ENCODE measurements around the gene CERT1.

The CERT1 gene

DNA sequence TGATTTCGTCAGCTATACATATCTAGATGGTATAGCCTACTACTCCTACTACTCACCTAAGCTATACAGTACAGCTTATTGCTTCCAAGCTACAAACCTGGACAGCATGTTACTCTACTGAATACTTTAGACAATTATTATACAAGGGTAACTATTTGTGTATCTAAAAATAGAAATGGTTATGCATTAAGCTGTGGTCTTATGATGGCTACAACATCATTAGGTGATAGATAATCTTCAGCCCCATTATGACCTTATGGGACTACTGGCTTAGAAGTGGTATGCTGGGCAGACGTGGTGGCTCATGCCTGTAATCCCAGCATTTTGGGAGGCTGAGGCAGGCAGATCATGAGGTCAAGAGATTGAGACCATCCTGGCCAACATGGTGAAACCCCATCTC, 40.2 kb downstream of the CERT1 start:
- no peak for DNase-seq

DNA sequence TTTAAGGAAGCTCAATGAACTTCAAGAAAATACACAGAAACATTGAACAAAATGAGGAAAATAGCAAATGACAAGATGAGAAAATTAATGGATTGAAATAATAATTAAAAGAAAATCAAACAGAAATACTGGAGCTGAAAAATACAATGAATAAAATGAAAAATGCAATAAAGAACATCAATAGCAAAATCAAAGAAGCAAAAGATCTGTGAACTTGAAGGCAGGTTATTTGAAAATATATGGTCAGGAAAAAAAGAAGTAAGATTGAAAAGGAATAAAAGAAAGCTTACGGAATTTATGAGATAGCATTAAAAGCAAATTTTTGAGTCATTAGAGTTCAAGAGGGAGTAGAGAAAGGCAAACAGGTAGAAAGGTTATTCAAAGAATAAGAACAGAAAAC, 42.4 kb downstream of the CERT1 start:
- DNase-seq, result no peak

DNA sequence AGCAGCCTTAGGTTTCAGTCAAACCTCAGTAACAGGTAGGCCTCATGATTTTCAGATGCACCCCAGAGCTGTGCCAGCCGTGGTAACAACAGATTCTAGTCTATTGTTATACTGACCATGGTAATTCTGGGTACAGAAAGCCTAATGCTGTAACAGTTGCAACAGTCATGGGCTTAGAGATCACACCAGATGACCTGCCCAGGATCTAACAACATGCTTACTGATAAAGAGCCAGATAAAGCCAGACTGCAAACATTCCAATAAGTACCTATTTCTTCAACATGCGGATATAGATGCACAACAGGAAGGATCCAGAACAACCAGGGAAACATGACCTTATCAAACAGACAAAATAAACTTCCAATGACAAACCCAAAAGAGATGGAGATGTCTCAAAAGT, 42.8 kb downstream of the CERT1 start:
- no peak for DNase-seq

DNA sequence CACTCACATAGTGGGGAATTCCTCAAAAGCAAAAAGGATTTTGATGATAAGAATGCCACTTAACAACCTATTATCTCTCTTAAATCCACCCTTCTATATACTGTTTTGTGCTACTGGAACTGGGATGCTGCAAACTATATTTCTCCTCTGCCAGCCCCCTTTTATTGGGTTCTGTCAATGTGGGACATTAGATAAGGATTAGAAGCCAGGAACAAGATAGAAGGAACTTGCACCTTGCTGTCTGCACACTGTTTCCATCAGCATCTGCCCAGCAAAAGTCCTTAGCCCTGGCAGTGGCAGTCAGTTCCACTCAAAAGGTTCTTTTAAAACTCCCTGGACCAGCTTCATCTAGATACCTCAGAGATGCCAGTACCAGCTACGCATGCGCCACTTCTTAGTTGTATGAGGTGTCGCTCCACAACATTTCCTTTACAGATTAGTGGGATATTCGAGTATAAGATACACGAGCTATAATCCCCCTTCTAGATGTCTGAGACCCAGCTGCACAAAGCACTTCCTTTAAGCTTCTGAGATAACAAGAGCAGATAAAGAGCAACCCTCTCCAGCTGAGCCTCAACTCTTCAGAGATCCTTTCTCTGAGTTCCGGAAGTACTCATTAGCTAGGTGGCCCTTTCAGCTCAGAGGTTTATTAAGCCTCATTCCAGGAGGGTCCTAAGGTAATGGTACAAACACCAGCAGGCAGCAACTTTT, 45.3 kb downstream of the CERT1 start:
- no peak for DNase-seq

DNA sequence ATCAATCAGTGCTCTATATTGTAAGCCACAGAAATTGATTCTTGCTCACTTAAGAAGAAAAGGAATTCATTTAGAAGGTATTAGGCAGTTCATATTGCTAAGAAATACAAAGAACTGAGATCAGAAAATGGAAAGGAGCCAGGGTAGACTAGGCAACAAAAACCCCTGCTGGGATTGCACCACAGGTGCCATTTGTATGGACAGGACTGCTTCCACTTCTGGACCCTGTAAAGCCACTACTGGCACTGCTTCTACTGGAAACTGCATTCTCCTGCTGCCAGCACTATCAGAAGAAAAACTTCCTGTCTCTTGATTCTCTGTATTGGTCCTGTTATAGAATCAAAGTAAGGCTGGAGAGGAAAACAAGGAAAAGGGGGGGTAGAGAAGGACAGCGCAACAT, 45.9 kb downstream of the CERT1 start:
- no peak for DNase-seq

DNA sequence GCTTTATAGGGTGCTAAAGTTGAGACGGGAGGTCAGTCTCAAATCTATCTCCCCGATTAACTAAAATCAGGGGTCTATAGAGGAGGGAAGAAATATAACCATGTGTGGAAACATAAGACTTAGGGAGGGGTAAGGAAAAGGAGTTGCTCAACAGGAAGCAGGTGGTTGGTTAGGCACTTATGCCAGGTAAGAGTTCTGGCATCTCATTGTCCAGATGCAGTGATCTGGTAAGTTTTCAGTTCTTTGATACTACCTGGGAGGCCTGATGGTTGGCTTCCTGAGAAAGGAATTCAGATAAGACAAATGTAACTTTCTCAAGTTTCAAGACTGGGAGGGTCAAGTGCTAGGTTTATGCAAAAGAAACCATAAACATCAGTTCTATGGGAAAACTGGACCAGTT, 47.7 kb downstream of the CERT1 start:
- no peak for DNase-seq

DNA sequence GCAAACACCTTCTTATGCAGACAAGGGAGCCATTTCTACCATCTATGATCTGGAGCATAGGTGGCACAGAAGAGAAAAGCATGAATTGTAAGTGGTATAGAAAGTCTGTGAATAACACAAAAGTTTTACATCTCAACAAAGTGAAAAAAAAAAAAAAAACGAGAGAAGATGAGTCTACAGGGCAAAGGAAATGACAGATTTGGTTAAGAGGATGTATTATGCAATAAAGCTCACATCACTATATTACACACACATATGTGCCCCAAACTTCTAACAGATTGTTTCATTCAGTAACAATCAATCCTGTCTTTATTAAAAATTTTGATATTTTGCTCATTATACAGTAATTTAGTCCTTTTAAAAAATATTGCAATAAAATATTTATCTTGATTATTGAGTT, 49.8 kb downstream of the CERT1 start:
- no peak for DNase-seq

DNA sequence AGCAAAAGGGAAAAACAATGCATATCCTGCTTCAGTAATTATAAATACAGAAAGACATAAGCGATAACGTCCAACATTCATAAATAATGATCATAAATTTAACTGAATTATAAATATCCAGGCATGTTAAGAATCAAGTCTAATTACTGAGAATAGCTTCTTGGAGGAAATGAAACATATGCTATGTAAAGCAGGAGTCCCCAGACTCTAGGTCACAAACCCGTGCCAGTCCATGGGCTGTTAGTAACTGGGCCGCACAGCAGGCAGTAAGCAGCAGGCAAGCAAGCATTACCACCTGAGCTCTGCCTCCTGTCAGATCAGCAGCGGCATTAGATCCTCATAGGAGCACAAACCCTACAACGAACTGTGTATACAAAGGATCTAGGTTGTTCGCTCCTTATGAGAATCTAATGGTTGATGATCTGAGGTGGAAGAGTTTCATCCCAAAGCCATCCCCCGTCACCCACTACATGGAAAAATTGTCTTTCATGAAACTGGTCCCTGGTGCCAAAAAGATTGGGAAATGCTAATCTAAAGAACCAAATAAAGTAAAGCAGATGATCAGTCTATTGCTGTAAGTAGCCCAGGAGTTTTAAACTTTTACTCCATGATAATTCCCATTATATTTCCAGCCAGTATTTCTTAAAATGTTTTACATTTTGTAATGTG, 50.4 kb downstream of the CERT1 start:
- DNase-seq, result no peak

DNA sequence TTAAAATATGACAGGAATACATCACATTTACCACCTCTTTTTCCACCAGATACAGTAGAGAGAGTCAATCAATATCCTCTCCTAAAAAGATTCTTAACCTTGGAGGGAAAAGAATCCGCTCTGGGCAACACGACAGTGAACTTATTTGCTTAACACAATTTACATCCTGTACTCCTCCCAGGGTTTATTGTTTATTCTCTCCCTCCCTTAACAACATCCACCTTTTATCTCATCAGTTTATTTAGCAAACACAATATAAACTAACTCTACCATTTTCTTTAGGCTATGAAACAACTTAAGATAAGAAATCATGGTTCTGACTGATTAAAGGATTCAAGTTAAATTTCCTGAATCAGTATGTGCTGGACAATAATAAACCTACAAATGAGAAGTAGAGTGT, 50.9 kb downstream of the CERT1 start:
- no peak for DNase-seq

DNA sequence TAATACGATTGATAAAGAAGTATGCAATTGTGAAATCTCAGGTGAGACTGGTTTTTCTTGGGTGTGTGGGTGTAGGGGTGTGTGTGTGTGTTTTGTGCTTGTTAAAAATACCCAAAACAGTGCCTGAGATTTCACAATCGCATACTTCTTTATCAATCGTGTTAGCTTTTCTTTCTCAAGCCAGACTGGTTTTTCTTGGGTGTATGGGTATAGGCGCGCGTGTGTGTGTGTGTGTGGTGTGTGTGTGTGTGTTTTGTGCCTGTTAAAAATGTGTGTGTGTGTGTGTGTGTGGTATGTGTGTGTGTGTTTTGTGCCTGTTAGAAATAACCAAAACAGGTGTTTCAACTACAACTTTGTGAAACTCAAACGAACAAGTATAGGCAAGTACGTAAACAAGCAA, 53.7 kb downstream of the CERT1 start:
- DNase-seq, result no peak

DNA sequence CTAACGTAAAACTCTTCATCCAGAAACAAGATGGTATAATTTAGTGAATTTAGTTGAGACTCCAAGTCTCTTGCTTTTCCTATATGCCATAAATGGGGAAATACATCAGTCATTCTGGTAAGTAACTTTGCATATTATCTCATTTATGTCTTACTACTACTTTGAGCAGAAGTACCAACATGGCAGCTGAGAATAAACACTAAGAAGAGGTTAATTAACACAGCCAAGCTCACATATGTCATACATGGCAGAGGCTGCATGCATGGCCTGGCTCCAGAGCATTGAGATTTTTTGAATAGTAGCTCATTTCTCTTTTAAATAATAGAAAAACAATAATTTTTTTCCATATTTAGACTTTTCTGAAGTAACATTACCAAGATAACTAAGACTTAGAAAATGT, 54.3 kb downstream of the CERT1 start:
- no peak for DNase-seq

DNA sequence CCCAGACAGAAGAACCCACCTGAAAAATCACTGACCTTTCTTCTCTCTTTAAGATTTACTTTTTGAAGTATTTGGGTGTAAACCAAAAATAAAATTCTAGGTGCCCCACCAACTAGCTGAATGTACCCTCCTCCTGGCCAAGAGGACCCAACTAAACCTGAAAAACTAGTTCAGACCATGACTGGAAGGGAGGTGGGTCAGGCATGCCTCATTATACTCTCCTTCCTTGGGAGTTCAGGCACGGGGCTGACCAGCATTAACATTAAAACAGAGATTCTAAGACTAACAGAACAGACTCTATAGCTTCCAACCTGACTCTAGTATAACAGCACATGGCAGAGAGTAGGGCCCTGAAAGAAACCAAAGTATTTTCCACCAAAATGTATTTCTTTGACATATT, 61.4 kb downstream of the CERT1 start:
- DNase-seq, result no peak

DNA sequence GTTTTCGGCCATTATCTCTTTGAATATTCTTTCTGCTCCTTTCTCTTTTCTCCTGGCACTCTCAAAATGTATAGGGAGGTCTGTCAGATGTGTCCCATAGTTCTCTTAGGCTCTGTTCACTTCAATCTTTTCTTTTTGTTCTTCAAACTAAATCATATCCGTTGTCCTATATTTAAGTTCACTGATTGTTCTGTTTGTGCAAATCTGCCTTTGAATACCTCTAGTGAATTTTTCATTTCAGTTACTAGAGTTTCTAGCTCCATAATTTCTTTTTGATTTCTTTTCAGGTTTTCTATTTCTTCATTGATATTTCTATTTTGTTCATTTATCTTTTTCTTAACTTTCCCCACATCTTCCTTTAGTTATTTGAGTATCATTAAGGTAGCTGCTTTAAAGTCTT, 65.4 kb downstream of the CERT1 start:
- DNase-seq, result no peak

DNA sequence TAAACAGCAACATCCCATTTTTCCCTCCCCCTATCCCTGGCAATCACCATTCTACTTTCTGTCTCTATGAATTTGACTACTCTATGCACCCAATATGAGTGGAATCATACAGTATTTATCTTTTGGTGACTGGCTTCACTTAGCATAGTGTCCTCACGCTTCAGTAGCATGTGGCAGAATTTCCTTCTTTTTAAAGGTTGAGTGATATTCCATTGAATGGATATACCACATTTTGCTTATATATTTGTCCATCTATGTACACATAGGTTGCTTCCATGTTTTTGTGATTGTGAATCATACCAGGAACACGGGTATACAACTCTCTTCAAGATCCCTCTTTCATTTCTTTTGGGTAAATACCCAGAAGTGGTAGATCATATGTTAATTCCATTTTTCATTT, 69.9 kb downstream of the CERT1 start:
- DNase-seq, result no peak

DNA sequence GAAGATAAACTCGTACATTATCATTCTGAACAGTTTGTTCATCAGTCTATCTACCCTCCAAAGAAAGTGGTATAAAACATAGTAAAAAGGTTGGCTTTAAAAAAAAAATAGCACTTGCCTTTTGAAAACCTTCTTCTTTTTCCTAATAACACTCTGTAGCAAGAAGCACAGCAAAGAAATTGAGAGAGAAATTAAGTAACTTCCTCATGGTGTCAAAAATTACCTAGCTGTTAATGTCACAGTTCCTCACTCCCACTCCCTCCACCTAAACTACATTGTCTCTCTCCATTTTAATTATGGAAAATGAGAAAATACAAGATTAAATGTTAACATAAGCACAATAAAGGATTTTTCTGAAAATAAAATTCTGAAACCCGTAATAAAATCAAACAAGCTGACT, 72.2 kb downstream of the CERT1 start:
- no peak for DNase-seq

DNA sequence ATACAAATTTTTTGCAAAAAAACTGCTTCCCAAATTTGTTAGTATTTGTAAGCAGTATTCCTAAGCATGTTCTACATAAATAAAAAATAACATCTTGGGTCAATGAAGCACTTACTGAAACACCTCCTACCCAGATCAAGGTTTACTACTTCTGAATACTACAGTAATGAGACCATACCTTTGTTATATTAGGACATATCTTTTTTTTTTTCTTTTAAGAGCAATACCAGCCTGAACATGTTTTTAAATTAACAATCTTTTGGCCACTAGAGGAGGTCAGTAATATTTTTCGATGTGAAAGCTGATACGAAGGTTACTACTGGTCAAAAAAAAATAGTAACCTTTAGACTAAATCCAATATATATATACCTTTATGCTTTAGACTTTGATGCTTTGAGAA, 72.7 kb downstream of the CERT1 start:
- no peak for DNase-seq

DNA sequence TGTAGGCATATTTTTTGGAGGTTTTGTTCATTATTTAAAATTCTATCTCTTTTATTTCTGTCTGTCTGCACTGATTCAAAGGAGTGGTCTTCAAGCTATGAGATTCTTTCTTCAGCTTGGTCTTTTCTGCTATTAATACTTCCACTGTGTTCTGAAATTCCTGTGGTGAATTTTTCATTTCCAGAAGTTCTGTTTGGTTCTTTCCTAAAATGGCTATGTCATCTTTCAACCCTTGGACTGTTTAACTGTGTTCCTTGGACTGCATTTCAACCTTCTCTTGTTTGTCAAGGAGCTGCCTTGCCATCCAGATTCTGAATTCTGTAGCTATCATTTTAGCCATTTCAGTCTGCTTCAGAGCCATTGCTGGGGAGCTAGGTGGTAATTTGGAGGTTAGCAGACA, 76.3 kb downstream of the CERT1 start:
- no peak for DNase-seq

DNA sequence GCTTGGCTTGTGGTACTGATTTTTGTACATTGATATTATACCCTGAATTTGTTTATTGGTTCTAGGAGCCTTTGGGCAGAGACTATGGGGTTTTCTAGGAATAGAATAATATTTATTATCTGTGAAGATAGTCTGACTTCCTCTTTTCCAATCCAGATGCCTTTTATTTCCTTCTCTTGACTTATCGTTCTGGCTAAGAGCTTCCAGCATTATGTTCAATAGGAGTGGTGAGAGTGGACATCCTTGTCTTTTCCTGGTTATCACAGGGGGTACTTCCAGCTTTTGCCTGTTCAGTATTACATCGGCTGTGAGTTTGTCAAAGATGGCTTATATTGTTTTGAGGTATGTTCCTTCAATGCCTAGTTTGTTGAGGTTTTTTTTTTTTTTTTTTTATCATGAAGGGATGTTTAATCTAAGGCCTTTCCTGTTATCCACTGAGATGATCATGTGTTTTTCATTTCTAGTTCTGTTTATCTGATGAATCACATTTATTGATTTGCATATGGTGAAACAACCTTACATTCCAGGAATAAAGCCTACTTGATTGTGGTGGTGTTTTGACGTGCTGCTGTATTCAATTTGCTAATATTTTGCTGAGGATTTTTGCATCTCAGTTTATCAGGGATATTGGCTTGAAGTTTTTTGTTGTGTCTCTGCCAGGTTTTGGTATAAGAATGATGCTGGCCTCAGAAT, 77.5 kb downstream of the CERT1 start:
- DNase-seq, result no peak

DNA sequence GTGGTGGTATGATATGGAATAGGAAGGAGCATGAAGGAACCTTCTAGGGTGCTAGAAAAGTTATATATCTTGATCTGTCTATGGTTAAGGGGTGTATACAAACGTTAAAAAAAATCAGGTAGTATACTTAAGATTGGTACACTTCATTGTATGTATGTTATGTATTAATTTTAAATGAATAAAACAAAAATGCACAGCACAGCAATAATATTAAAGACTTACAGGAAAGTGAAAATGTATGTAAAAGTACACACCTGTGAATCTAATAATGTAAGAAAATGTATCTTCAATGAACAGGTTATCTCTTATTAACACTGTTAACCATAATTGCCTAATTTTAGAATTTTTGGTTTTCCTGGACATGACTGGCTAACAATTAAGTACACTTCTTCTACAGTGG, 97.2 kb downstream of the CERT1 start:
- no peak for DNase-seq

DNA sequence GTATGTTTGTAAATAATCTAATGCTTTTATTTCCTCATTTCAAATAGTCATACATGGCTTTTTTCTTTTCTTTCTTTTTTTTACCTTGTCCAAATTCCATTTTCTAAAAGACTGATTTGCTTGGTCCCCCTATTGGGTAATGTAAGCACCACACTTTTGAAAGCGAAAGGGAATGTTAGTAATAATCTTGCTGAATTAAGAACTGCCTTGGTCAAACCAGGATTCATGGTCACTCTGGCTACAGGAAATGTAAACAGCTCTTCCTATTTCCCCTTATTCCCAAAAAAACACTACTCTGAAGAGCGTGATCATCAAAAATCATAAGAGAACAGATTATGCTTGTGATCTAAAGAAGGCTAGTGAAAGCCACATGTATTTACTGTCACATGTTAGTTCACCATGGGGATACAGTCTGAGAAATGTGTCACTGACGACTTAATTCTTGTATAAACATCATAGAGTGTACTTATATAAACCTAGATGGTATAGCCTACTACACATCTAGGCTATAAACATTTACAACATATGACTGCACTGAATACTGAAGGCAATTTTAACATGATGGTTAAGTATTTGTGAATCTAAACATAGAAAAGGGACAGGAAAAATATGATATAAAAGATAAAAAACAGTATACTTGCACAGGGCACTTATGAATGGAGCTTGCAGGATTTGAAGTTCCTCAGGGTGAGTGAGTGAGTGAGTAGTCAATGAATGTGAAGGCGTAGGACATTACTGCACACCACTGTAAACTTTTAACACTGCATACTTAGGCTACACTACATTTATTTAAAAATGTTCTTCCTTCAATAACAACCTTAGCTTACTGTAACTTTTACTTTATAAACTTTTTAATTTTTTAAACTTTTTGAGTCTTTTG, 99.1 kb downstream of the CERT1 start:
- DNase-seq, result no peak

DNA sequence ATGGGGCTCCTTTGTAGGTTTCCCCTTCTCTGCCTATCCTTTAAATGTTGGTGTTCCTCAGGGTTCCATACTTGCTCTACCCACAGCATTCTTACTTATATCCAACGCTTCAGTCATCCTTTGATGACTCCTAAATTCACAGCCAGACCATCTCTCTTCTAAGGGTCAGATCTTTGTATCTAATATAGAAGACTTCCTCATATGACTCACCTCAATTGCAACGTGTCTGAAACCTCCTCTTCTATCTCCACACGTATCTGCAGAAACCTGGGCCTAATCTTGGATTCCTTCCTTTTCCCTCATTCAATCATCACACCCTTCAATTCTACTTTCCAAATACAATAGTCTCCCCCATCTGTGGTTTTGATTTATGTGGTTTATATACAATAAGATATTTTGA, 106.1 kb downstream of the CERT1 start:
- no peak for DNase-seq

DNA sequence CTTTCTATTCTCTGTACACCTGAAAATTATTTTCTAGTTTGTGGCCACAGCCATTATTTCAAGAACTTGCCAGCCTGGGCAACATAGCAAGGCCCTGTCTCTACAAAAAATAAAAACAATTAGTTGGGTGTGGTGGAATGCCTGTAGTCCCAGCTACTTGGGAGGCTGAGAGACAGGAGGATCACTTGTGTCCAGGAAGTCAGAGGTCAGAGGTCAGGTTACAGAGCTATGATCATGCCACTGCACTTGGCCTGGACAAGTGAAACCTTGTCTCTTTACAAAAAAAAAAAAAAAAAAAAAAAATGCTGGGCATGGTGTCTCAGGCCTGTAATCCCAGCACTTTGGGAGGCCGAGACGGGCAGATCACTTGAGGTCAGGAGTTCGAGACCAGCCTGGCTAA, 116.2 kb downstream of the CERT1 start:
- no peak for DNase-seq

DNA sequence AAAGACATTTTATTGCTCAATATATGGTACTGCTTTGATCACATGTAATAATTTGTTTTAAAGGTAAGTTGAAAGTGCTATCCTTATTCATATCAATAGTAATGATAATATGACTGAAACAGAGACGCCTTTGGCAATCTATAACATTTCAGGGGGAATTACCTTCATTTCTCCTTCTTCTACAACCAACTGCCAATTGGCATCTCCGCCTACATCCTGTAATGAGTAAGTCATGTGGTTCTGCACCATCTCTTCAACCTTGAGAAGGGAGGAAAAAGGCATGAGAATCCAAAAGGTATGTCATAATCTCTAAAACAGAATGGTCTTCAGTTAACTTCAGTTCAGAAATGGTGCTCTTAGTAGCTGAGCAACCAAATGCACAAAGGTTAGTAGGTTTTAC, 122.0 kb downstream of the CERT1 start:
- DNase-seq, result no peak

Measured in central memory CD4-positive, alpha-beta T cell (primary cell).